CD4-positive, alpha-beta T cell (primary cell): Measurements from ENCODE around the gene CCR2. TPM values are rescaled to one million over a fixed set of nuclear protein-coding genes. Genes with fewer than 3 reads are reported as not detected.
"Not testable (repeated sequence)": the region's sequence is repeated elsewhere in the genome, so short reads cannot be mapped to it uniquely, and the experiment has no call there.

Experiments
- ATAC-seq: fragments of 200-7000 bp; cut with Tn5 transposase; one replicate; pipeline ENCODE4 v1.10.0; 2022; ENCODE audit warnings: mild to moderate bottlenecking; ENCODE audit not compliant: poor library complexity
- CTCF ChIA-PET: fragments of 350-600 bp; sonication (Branson Sonifier 250); formaldehyde crosslinking; loops from one replicate; lab custom pipeline; 2021; ENCODE audit warnings: antibody characterized with exemption, inconsistent platforms; lab: Charles Lee
- POLR2A ChIA-PET: fragments of 350-600 bp; sonication (Branson Sonifier 250); formaldehyde crosslinking; loops from one replicate; lab custom pipeline; 2021; ENCODE audit warnings: antibody characterized with exemption, inconsistent platforms; lab: Charles Lee
- DNase-seq, 14 experiments: peaks; one replicate each; pipeline ENCODE4 v3.0.0-alpha.2; 2013 to 2020; ENCODE audit warnings: mixed read lengths in 2 of 14
- H3K27ac ChIP-seq, 2 donors: one replicate each; pipeline versions ENCODE4 v1.5.1 to v1.7.0; 2013; ENCODE audit warnings: low read length in 2 of 2, low read depth in 1 of 2, mild to moderate bottlenecking in 1 of 2
- H3K27me3 ChIP-seq, 2 experiments: 1 replicate in 1 of 2; 2 replicates in 1 of 2; pipeline versions ENCODE4 v1.6.1 to v1.7.0; 2013; ENCODE audit warnings: low read length in 2 of 2, control low read depth in 1 of 2, mild to moderate bottlenecking in 1 of 2, moderate library complexity in 1 of 2; ENCODE audit not compliant: insufficient read depth in 2 of 2, control insufficient read depth in 1 of 2
- H3K36me3 ChIP-seq: one replicate; pipeline ENCODE4 v1.6.1; 2013; ENCODE audit warnings: low read length, control low read depth; ENCODE audit not compliant: insufficient read depth
- H3K4me1 ChIP-seq: one replicate; pipeline ENCODE4 v1.6.1; 2013; ENCODE audit warnings: low read length, control low read depth; ENCODE audit not compliant: insufficient read depth
- H3K4me3 ChIP-seq: one replicate; pipeline ENCODE4 v1.5.1; 2013; ENCODE audit warnings: mild to moderate bottlenecking, low read length, moderate library complexity
- H3K9me3 ChIP-seq, 2 experiments: 1 replicate in 1 of 2; 2 replicates in 1 of 2; pipeline versions ENCODE4 v1.6.1 to v1.7.0; 2013; ENCODE audit warnings: low read length in 2 of 2, mild to moderate bottlenecking in 2 of 2, control low read depth in 1 of 2, moderate library complexity in 1 of 2; ENCODE audit not compliant: control insufficient read depth in 1 of 2, insufficient read depth in 1 of 2
- H3K27ac Mint-ChIP-seq: one replicate; pipeline ENCODE4 v1.8.0; 2020; ENCODE audit warnings: mixed read lengths
- H3K27me3 Mint-ChIP-seq: one replicate; pipeline ENCODE4 v1.8.0; 2021; ENCODE audit warnings: mixed read lengths
- H3K36me3 Mint-ChIP-seq: one replicate; pipeline ENCODE4 v1.8.0; 2021; ENCODE audit warnings: low read depth, mixed read lengths
- H3K4me1 Mint-ChIP-seq: one replicate; pipeline ENCODE4 v1.8.0; 2021; ENCODE audit warnings: low read depth, mixed read lengths
- H3K4me3 Mint-ChIP-seq: one replicate; pipeline ENCODE4 v1.8.0; 2020; ENCODE audit warnings: mild to moderate bottlenecking, mixed read lengths
- H3K9me3 Mint-ChIP-seq: one replicate; pipeline ENCODE4 v1.8.0; 2020; ENCODE audit warnings: mixed read lengths
- CTCF ChIP-seq: fragments of 200-600 bp; IDR thresholded peaks from one replicate; pipeline ENCODE4 v1.8.0; 2022; ENCODE audit warnings: antibody characterized with exemption, mild to moderate bottlenecking
- intact Hi-C, 2 experiments: fragments of 100-400 bp; cut with DNase I in 1 of 2; cut with micrococcal nuclease in 1 of 2; formaldehyde crosslinking; loops; one replicate each; pipeline versions ENCODE4 v1.15.1 to v1.9.0; 2023 to 2025; cut with DNase I, micrococcal nuclease
- total RNA-seq, 174 experiments: library from RNA in 2 of 174; stranded (reverse) in 2 of 174; gene quantifications; one replicate each; pipeline ENCODE4 v1.2.3 and lab custom pipeline; 2021 to 2026

The CCR2 gene
- total RNA-seq, 2 experiments from 2014 or later = 0.99 to 1.0 TPM

GRCh38 chr3:46400846-46401245 is 46.9 kb downstream of the CCR2 start:
- DNase-seq (no peak), ATAC-seq (no peak)
- intact Hi-C loops = no loop called here
- Histone ChIP-seq H3K9me3 (no peaks in the 10 kb centered on the region), H3K4me1 (peaks cover 10% of the 10 kb centered on the region), H3K27me3 (no peaks in the 10 kb centered on the region), H3K4me3 (no peak overlapping the region), H3K27ac (no peak overlapping the region), H3K36me3 (no peaks in the 10 kb centered on the region)
- H3K4me1 Mint-ChIP-seq = no peaks in the 10 kb centered on the region
- ChIA-PET POLR2A (no interaction called here), CTCF (no interaction called here)
- no peak overlapping the region for H3K4me3 Mint-ChIP-seq
- H3K9me3 Mint-ChIP-seq = no peaks in the 10 kb centered on the region
- H3K27ac Mint-ChIP-seq = no peak overlapping the region
- no peaks in the 10 kb centered on the region for H3K27me3 Mint-ChIP-seq
- no peaks in the 10 kb centered on the region for H3K36me3 Mint-ChIP-seq
- no peak for TF ChIP-seq CTCF

DNA sequence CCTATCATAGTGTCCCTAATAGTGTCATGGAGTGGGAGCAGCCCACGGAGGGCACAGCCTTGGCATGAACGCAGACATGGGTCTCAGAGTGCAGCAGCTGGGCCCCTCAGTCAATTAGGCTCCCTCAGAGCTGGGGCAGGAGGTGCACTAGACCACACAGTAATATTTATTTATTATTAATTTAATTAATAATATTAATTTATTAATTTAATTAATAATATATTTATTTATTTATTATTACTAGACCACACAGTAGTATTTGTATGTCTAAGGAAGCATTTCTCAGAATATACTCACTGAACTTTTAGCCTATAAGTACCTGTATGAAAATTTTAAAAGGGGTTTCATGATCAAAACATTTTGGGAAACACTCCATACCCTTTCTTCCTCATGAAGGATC is 47.7 kb downstream of the CCR2 start:
- ATAC-seq (no peak), DNase-seq (no peak)
- no peaks in the 10 kb centered on the region for H3K9me3 Mint-ChIP-seq
- no peaks in the 10 kb centered on the region for H3K27me3 Mint-ChIP-seq
- H3K4me3 Mint-ChIP-seq = no peak overlapping the region
- H3K27ac ChIP-seq = no peak overlapping the region
- H3K4me1 Mint-ChIP-seq = peaks cover under 1% of the 10 kb centered on the region
- H3K27me3 ChIP-seq = no peaks in the 10 kb centered on the region
- H3K36me3 Mint-ChIP-seq = no peaks in the 10 kb centered on the region
- intact Hi-C loops = no loop called here
- ChIA-PET CTCF (no interaction called here), POLR2A (no interaction called here)
- H3K4me3 ChIP-seq = no peak overlapping the region
- no peak for TF ChIP-seq CTCF
- H3K4me1 ChIP-seq = peaks cover 5% of the 10 kb centered on the region
- no peaks in the 10 kb centered on the region for H3K36me3 ChIP-seq
- no peak overlapping the region for H3K27ac Mint-ChIP-seq
- H3K9me3 ChIP-seq = no peaks in the 10 kb centered on the region

GRCh38 chr3:46402902-46403301 is 49.0 kb downstream of the CCR2 start:
- H3K9me3 ChIP-seq, H3K9me3 Mint-ChIP-seq, H3K27ac Mint-ChIP-seq, CTCF ChIA-PET, H3K36me3 Mint-ChIP-seq, DNase-seq, H3K36me3 ChIP-seq, H3K27ac ChIP-seq, H3K4me3 ChIP-seq, ATAC-seq, H3K4me3 Mint-ChIP-seq, POLR2A ChIA-PET, H3K27me3 ChIP-seq, H3K27me3 Mint-ChIP-seq, intact Hi-C loops: not testable (repeated sequence)
- H3K4me1 ChIP-seq = peaks cover 18% of the 10 kb centered on the region
- H3K4me1 Mint-ChIP-seq = peaks cover 13% of the 10 kb centered on the region

DNA sequence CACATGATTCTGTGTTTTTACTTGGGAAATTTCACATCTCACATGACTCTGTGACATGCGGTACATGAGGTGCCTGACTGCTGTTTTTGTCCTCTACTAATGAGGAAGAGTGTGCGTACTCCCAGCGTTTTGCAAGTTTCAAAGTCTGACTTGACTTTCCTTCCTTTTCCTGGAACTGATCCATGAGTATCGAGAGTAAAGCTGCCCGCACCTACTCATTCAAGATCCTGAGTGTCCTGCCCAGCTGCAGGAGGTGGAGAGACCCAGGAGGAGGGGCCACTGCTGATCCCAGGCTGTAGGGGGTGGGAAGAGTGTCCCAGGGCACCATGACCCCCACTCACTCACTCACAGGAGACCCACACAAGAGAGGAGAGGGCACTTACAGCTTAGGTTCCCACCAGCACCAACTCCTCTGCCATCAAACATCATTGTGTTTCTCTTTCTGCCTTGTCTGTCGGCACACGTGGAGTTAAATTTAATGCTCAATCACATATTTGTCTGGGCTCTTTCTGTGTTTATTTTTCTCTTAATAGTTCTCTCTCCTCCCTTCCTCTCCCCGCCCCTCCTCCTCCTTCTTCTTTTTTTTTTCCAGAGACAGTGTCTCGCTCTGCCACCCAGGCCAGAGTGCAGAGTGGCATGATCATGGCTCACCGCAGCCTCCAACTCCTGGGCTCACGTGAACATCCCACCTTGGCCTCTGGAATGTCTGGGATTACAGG is 51.5 kb downstream of the CCR2 start:
- Mint-ChIP-seq H3K4me3 (no peak overlapping the region), H3K27ac (peak overlapping the region; percentile 13), H3K9me3 (no peaks in the 10 kb centered on the region), H3K36me3 (no peaks in the 10 kb centered on the region), H3K27me3 (no peaks in the 10 kb centered on the region), H3K4me1 (peaks cover 27% of the 10 kb centered on the region)
- ATAC-seq (no peak), DNase-seq (peak in 2 of 14 experiments; percentile 53 to 66)
- Histone ChIP-seq H3K4me3 (no peak overlapping the region), H3K9me3 (no peaks in the 10 kb centered on the region), H3K27me3 (no peaks in the 10 kb centered on the region), H3K4me1 (peaks cover 22% of the 10 kb centered on the region), H3K27ac (peak overlapping the region in 1 of 2 donors; percentile 49), H3K36me3 (no peaks in the 10 kb centered on the region)
- intact Hi-C loops = no loop called here
- ChIA-PET POLR2A (no interaction called here), CTCF (no interaction called here)
- no peak for TF ChIP-seq CTCF
